ENCODE data around the gene GPSM3. TPM values are rescaled to one million over a fixed set of nuclear protein-coding genes. Genes with fewer than 3 reads are reported as not detected.

Gene GPSM3
- total RNA-seq, 1 experiment from 2014 or later = 10.0 TPM

- TF ChIP-seq ETV6 (CRISPR knock-in tag; IDR thresholded peaks at IDR 0.05) (no peak), ZNF317 (CRISPR knock-in tag; IDR thresholded peaks at IDR 0.05; ENCODE audit: borderline replicate concordance, low read depth) (no peak), E2F1 (CRISPR knock-in tag; IDR thresholded peaks at IDR 0.05) (no peak), GTF2I (CRISPR knock-in tag; conservative IDR thresholded peaks at IDR 0.05) (no peak)
Measured at GRCh38 chr6:32182555-32182981, 9.9 kb downstream of the GPSM3 start (continued).

GRCh38 chr6:32181915-32182529 lies 10.4 kb downstream of the GPSM3 start:
- ChIA-PET CTCF (interaction anchor here (0.9 to 2.2 kb wide), 6 partner anchors 9 to 135 kb away, joined by 3 to 9 read pairs (median 5); partner anchors contain the start of gene PBX2), POLR2A (interaction anchor here (0.5 to 0.7 kb wide), 2 partner anchors 30 to 47 kb away, joined by 3 to 4 read pairs; no protein-coding TSS in a partner anchor)
- Mint-ChIP-seq H3K27me3 (ENCODE audit: low read depth) (no peaks in the 10 kb centered on the region), H3K9me3 (no peaks in the 10 kb centered on the region), H3K27ac (no peak overlapping the region), H3K4me3 (no peak overlapping the region), H3K36me3 (peaks cover 32% of the 10 kb centered on the region), H3K4me1 (peaks cover 14% of the 10 kb centered on the region)
- no peak for ATAC-seq
- no peak for DNase-seq (ENCODE audit: low spot score)
- no peak for TF ChIP-seq RORB (CRISPR knock-in tag; IDR thresholded peaks at IDR 0.05)
- TF ChIP-seq ZNF425 (CRISPR knock-in tag; conservative IDR thresholded peaks at IDR 0.05) = no peak
- TF ChIP-seq GABPB1 (CRISPR knock-in tag; IDR thresholded peaks at IDR 0.05) = no peak
- no peak for TF ChIP-seq NR1H2 (CRISPR knock-in tag; IDR thresholded peaks at IDR 0.05)
- TF ChIP-seq ATF3 (CRISPR knock-in tag; conservative IDR thresholded peaks at IDR 0.05) = no peak
- TF ChIP-seq FOXJ3 (CRISPR knock-in tag; IDR thresholded peaks at IDR 0.05; ENCODE audit: borderline replicate concordance) = no peak
- TF ChIP-seq TEAD1 (CRISPR knock-in tag; IDR thresholded peaks at IDR 0.05) = no peak
- no peak for TF ChIP-seq SOX15 (CRISPR knock-in tag; IDR thresholded peaks at IDR 0.05)
- TF ChIP-seq HMGXB4 (CRISPR knock-in tag; IDR thresholded peaks at IDR 0.05) = no peak
- TF ChIP-seq CREM (CRISPR knock-in tag; IDR thresholded peaks at IDR 0.05) = no peak
- TF ChIP-seq SP1 (CRISPR knock-in tag; conservative IDR thresholded peaks at IDR 0.05) = no peak
- TF ChIP-seq FOXP1 (CRISPR knock-in tag; IDR thresholded peaks at IDR 0.05; ENCODE audit: borderline replicate concordance) = no peak
- TF ChIP-seq NR2C2 (CRISPR knock-in tag; IDR thresholded peaks at IDR 0.05) = no peak
- no peak for TF ChIP-seq PRDM15 (CRISPR knock-in tag; IDR thresholded peaks at IDR 0.05)
- no peak for TF ChIP-seq MXD4 (CRISPR knock-in tag; IDR thresholded peaks at IDR 0.05; ENCODE audit: borderline replicate concordance)
- no peak for TF ChIP-seq SMAD4 (CRISPR knock-in tag; IDR thresholded peaks at IDR 0.05)
- no peak for TF ChIP-seq EMX1 (CRISPR knock-in tag; IDR thresholded peaks at IDR 0.05)
- no peak for TF ChIP-seq ATF1 (CRISPR knock-in tag; IDR thresholded peaks at IDR 0.05)
